Choroid plexus epithelial cell (primary cell): Measurements from ENCODE around the gene FBXO45.
A peak's percentile ranks its signal among the peaks of the same experiment; 100 is the strongest.
"Not testable (repeated sequence)": the region's sequence is repeated elsewhere in the genome, so short reads cannot be mapped to it uniquely, and the experiment has no call there.

Experiments
- DNase-seq: peaks from one replicate; pipeline ENCODE4 v3.0.0-alpha.2; 2010; ENCODE audit warnings: low read depth
- H3K4me3 ChIP-seq: 2 replicates; pipeline ENCODE4 v1.5.1; 2011; ENCODE audit warnings: low read depth, mild to moderate bottlenecking, control low read depth, low read length, moderate library complexity
- CTCF ChIP-seq: conservative IDR thresholded peaks from 2 replicates; pipeline ENCODE4 v1.5.1; 2011; ENCODE audit warnings: low read depth, mild to moderate bottlenecking, control low read depth, inconsistent platforms, low read length, moderate library complexity

FBXO45 gene

DNA sequence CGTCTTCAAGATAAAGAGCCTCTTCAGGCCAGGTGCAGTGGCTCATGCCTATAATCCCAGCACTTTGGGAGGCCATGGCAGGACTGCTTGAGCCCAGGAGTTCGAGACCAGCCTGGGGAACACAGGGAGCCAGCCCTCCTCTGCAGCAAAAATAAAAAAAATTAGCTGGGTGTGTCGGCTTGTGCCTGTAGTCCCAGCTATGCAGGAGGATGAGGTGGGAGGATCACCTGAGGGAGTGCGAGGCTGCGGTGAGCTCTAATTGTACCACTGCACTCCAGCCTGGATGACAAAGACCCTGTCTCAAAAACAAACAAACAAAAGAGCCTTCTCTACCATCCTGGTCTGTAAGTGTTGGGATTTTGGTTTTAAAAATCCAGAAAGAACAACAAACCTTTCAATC is 11.2 kb upstream of the FBXO45 start:
- no peak for DNase-seq
- no peak overlapping the region for H3K4me3 ChIP-seq
- TF ChIP-seq CTCF, result no peak

DNA sequence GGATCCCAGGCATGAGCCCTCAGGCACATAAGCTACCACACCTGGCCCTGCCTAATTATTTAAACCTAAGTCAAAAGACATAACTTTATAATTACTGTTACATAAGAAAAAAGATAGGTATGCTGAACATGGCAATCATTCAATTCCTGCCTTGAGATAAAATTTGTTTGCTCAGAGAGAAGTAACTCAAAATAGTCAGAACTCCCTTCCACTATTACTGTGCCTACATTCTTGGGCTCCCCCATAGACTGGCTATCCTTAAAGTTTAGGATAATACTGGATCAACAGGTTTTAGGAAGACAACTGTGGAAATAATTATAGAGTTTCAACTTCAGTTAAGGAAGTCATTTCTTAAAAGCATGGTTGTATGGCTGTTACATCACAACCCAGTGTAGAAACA is 10.0 kb upstream of the FBXO45 start:
- no peak overlapping the region for H3K4me3 ChIP-seq
- no peak for TF ChIP-seq CTCF
- DNase-seq, result no peak

GRCh38 chr3:196559826-196560225 is 8.6 kb upstream of the FBXO45 start:
- H3K4me3 ChIP-seq, result no peak overlapping the region
- no peak for DNase-seq
- no peak for TF ChIP-seq CTCF

- DNase-seq, result peak; percentile 66
- H3K4me3 ChIP-seq, result no peak overlapping the region
- no peak for TF ChIP-seq CTCF
Observed at GRCh38 chr3:196563721-196564225, 4.7 kb upstream of the FBXO45 start.

GRCh38 chr3:196569003-196569516 is 600 bp downstream of the FBXO45 start:
- no peak for TF ChIP-seq CTCF
- DNase-seq, result peak; percentile 35
- peak overlapping the region; percentile 98 for H3K4me3 ChIP-seq

GRCh38 chr3:196570332-196570731 is 1.9 kb downstream of the FBXO45 start:
- H3K4me3 ChIP-seq, DNase-seq: not testable (repeated sequence)

- no peak for DNase-seq
Observed at GRCh38 chr3:196572389-196572788, 3.9 kb downstream of the FBXO45 start.

More at GRCh38 chr3:196572389-196572788, 3.9 kb downstream of the FBXO45 start:
- TF ChIP-seq CTCF, result no peak
- H3K4me3 ChIP-seq, result no peak overlapping the region
